CD4-positive, alpha-beta memory T cell (primary cell): ENCODE results near the gene PATZ1. TPM values are rescaled to one million over a fixed set of nuclear protein-coding genes. Genes with fewer than 3 reads are reported as not detected.

Experiments used
- polyA plus RNA-seq, 2 donors: library from polyadenylated mRNA; unstranded; fragments of 300-500 nt; fragmentation: Illumina TruSeq; gene quantifications; one replicate each; pipeline ENCODE4 v1.2.3, GENCODE V29; 2021
- total RNA-seq, 2 experiments: library from RNA; stranded (reverse); gene quantifications; one replicate each; pipeline ENCODE4 v1.2.3, GENCODE V29; 2021

Gene PATZ1
- total and polyA plus RNA-seq, 4 experiments from 2014 or later = 6.6 to 43.7 (median 30.3) TPM

Other genes starting within 250 kb of the PATZ1 start
- 10 to 100 TPM; 64.2 to 68.6 TPM for gene SELENOM, start 238.8 kb downstream of the PATZ1 start, total RNA-seq
- 100 to 1,000 TPM; 107 to 150 TPM for gene SELENOM, start 238.8 kb downstream of the PATZ1 start, polyA plus RNA-seq
- under 1 TPM; 0.15 to 0.22 TPM for gene INPP5J, start 223.4 kb downstream of the PATZ1 start, total RNA-seq
- gene INPP5J, start 223.4 kb downstream of the PATZ1 start, polyA plus RNA-seq = not detected
- not detected for gene PLA2G3, start 205.8 kb downstream of the PATZ1 start, total RNA-seq
- not detected for gene PLA2G3, start 205.8 kb downstream of the PATZ1 start, polyA plus RNA-seq
- 10 to 100 TPM; 31.5 to 31.7 TPM for gene RNF185, start 186.2 kb downstream of the PATZ1 start, total RNA-seq
- 10 to 100 TPM; 24.1 to 27.1 TPM for gene RNF185, start 186.2 kb downstream of the PATZ1 start, polyA plus RNA-seq
- gene LIMK2, start 134.0 kb downstream of the PATZ1 start, total RNA-seq = 10 to 100 TPM; 32.2 to 33.2 TPM
- gene LIMK2, start 134.0 kb downstream of the PATZ1 start, polyA plus RNA-seq = 10 to 100 TPM; 12.3 to 26.8 TPM
- gene PIK3IP1, start 53.9 kb downstream of the PATZ1 start, total RNA-seq = 100 to 1,000 TPM; 399 to 411 TPM
- 100 to 1,000 TPM; 418 to 473 TPM for gene PIK3IP1, start 53.9 kb downstream of the PATZ1 start, polyA plus RNA-seq
- 10 to 100 TPM; 80.3 to 82.5 TPM for gene DRG1, start 53.3 kb upstream of the PATZ1 start, total RNA-seq
- 100 to 1,000 TPM in 1 of 2 donors, 10 to 100 TPM in 1; 74.8 to 128 TPM for gene DRG1, start 53.3 kb upstream of the PATZ1 start, polyA plus RNA-seq
- gene EIF4ENIF1, start 143.5 kb upstream of the PATZ1 start, total RNA-seq = 10 to 100 TPM; 41.9 to 50.7 TPM
- 10 to 100 TPM in 1 of 2 donors, 1 to 10 TPM in 1; 6.6 to 17.2 TPM for gene EIF4ENIF1, start 143.5 kb upstream of the PATZ1 start, polyA plus RNA-seq
- 100 to 1,000 TPM; 323 to 333 TPM for gene SFI1, start 150.2 kb upstream of the PATZ1 start, total RNA-seq
- gene SFI1, start 150.2 kb upstream of the PATZ1 start, polyA plus RNA-seq = 10 to 100 TPM; 14.7 to 40.5 TPM